GM12878 (cell line): ENCODE results near the gene TBX15. TPM values are rescaled to one million over a fixed set of nuclear protein-coding genes. Genes with fewer than 3 reads are reported as not detected.

ENCODE experiments used
- ATAC-seq: fragments of 200-7000 bp; cut with Tn5 transposase; 3 replicates; pipeline ENCODE4 v1.9.1; 2020; ENCODE audit warnings: mild to moderate bottlenecking, moderate library complexity
- BruUV-seq: library from RNA; stranded (reverse); fragments of 400-500 nt; replicated peaks from 2 replicates; lab custom pipeline; 2021; lab: Mats Ljungman, UMichigan
- CTCF ChIA-PET: fragments of 300-600 bp; sonication (Branson Sonifier 250); formaldehyde crosslinking; extraction: SDS; loops from one replicate; lab custom pipeline; 2021; ENCODE audit warnings: inconsistent platforms; lab: Yijun Ruan, JAX
- POLR2A ChIA-PET: fragments of 350-600 bp; formaldehyde crosslinking; extraction: SDS; loops from one replicate; lab custom pipeline; 2021; ENCODE audit warnings: inconsistent platforms; lab: Charles Lee
- RAD21 ChIA-PET: fragments of 300-600 bp; sonication (Branson Sonifier 250); formaldehyde crosslinking; loops from one replicate; lab custom pipeline; 2023; ENCODE audit warnings: antibody characterized with exemption; ENCODE audit not compliant: unreplicated experiment; lab: Charles Lee
- SMC1A ChIA-PET: fragments of 300-600 bp; sonication (Branson Sonifier 250); formaldehyde crosslinking; loops from one replicate; lab custom pipeline; 2023; ENCODE audit not compliant: unreplicated experiment, uncharacterized antibody; lab: Charles Lee
- DNase-seq: peaks from one replicate; pipeline ENCODE4 v3.0.0-alpha.2; 2011; ENCODE audit warnings: low read depth, low spot score
- FAIRE-seq: peaks from 3 replicates; lab custom pipeline; 2011; peaks lifted over from hg19 to GRCh38; lab: Jason Lieb, UNC
- H2AFZ ChIP-seq: 2 replicates; pipeline ENCODE4 v1.6.0; 2011; ENCODE audit warnings: low read depth, low read length, control low read depth; ENCODE audit not compliant: control insufficient read depth
- H3K27ac ChIP-seq: 2 replicates; pipeline ENCODE4 v1.5.1; 2011; ENCODE audit warnings: control low read depth; ENCODE audit not compliant: control insufficient read depth, insufficient read depth
- H3K27me3 ChIP-seq, 2 experiments: replicated peaks in 1 of 2; 2 replicates each; pipeline versions ENCODE4 v1.6.0 to v1.6.1; 2011; ENCODE audit warnings: low read length in 1 of 2; ENCODE audit not compliant: control insufficient read depth in 2 of 2, insufficient read depth in 2 of 2
- H3K36me3 ChIP-seq, 2 experiments: 2 replicates each; pipeline ENCODE4 v1.5.1; 2011; ENCODE audit warnings: low read length in 1 of 2; ENCODE audit not compliant: control insufficient read depth in 2 of 2, insufficient read depth in 2 of 2
- H3K4me1 ChIP-seq: 2 replicates; pipeline ENCODE4 v1.6.1; 2011; ENCODE audit warnings: mild to moderate bottlenecking, low read length, moderate library complexity, mixed read lengths; ENCODE audit not compliant: control insufficient read depth, insufficient read depth
- H3K4me2 ChIP-seq: 2 replicates; pipeline ENCODE4 v1.6.0; 2011; ENCODE audit warnings: control low read depth; ENCODE audit not compliant: control insufficient read depth, insufficient read depth
- H3K4me3 ChIP-seq: fragments of 200-600 bp; sonication (generic); 2 replicates; pipeline ENCODE4 v1.5.1; 2016
- H3K79me2 ChIP-seq: 2 replicates; pipeline ENCODE4 v1.6.0; 2011; ENCODE audit warnings: low read length; ENCODE audit not compliant: control insufficient read depth, insufficient read depth
- H3K9ac ChIP-seq: 2 replicates; pipeline ENCODE4 v1.8.0; 2011; ENCODE audit warnings: low read length, control low read depth, mixed read lengths; ENCODE audit not compliant: control insufficient read depth, insufficient read depth
- H3K9me3 ChIP-seq: replicated peaks from 3 replicates; pipeline ENCODE4 v1.5.1; 2011; ENCODE audit warnings: mild to moderate bottlenecking, low read length; ENCODE audit not compliant: control insufficient read depth, insufficient read depth
- H4K20me1 ChIP-seq: 2 replicates; pipeline ENCODE4 v1.6.0; 2011; ENCODE audit not compliant: control insufficient read depth, insufficient read depth
- BCL11A ChIP-seq: IDR thresholded peaks from 2 replicates; pipeline ENCODE4 v1.6.1; 2011; ENCODE audit warnings: low read depth, low read length
- EGR1 ChIP-seq, 2 experiments: IDR thresholded peaks; 1 replicate in 1 of 2; 2 replicates in 1 of 2; pipeline ENCODE4 v1.6.1; 2011 to 2012; ENCODE audit warnings: low read depth in 2 of 2, low read length in 2 of 2, borderline replicate concordance in 1 of 2, mild to moderate bottlenecking in 1 of 2, moderate library complexity in 1 of 2
- ESRRA ChIP-seq: IDR thresholded peaks from 2 replicates; pipeline ENCODE4 v1.6.1; 2012; ENCODE audit warnings: mild to moderate bottlenecking, low read length, improper control_type of control experiment
- HDAC6 ChIP-seq: fragments of 200-600 bp; sonication (generic); IDR thresholded peaks from one replicate; pipeline ENCODE4 v1.8.0; 2017; ENCODE audit warnings: antibody characterized with exemption; ENCODE audit not compliant: unreplicated experiment
- JUNB ChIP-seq: IDR thresholded peaks from 2 replicates; pipeline ENCODE4 v1.6.1; 2016; ENCODE audit warnings: antibody characterized with exemption, mild to moderate bottlenecking
- MTA2 ChIP-seq: fragments of 450-650 bp; IDR thresholded peaks from 2 replicates; pipeline ENCODE4 v1.6.1; 2016; ENCODE audit warnings: low read depth, mild to moderate bottlenecking, moderate library complexity
- POLR2AphosphoS5 ChIP-seq: IDR thresholded peaks from 2 replicates; pipeline ENCODE4 v1.6.1; 2011; ENCODE audit warnings: mild to moderate bottlenecking, low read length, inconsistent platforms
- RAD21 ChIP-seq: IDR thresholded peaks from 2 replicates; pipeline ENCODE4 v1.6.1; 2011; ENCODE audit warnings: mild to moderate bottlenecking, low read depth, low read length, moderate library complexity; ENCODE audit not compliant: insufficient read depth
- RFX5 ChIP-seq: IDR thresholded peaks from 2 replicates; pipeline ENCODE4 v1.6.1; 2011; ENCODE audit warnings: low read depth, low read length, improper control_type of control experiment
- SMC3 ChIP-seq: IDR thresholded peaks from 2 replicates; pipeline ENCODE4 v1.6.1; 2011; ENCODE audit warnings: low read length, improper control_type of control experiment, borderline replicate concordance
- SP1 ChIP-seq: IDR thresholded peaks from one replicate; pipeline ENCODE4 v1.6.1; 2011; ENCODE audit warnings: low read depth, low read length
- ZBED1 ChIP-seq: IDR thresholded peaks from 2 replicates; pipeline ENCODE4 v1.6.1; 2016; ENCODE audit warnings: borderline replicate concordance
- WGBS: methylation state at CpG from one replicate; pipeline ENCODE4 v1.1.6; 2016; ENCODE audit warnings: low lambda C conversion rate; ENCODE audit not compliant: insufficient replicate concordance, insufficient coverage; ENCODE audit errors: missing lambda C conversion rate; 5-methylcytosine and 5-hydroxymethylcytosine counted together
- in situ Hi-C: fragments of 300-500 bp; cut with MboI; formaldehyde crosslinking; loops from 9 replicates; pipeline ENCODE4 v1.14.3; 2018; ENCODE audit warnings: mixed read lengths
- intact Hi-C: fragments of 100-400 bp; cut with micrococcal nuclease; formaldehyde crosslinking; loops from one replicate; pipeline ENCODE4 v1.14.2; 2022; ENCODE audit not compliant: unreplicated experiment
- polyA plus RNA-seq, 11 experiments: library from polyadenylated mRNA; depleted of rRNA in 4 of 11; unstranded in 6 of 11; stranded (reverse) in 5 of 11; fragments of >200 nt; fragmentation: Nextera tagmentation in 4 of 11; fragmentation: Illumina TruSeq in 1 of 11; extraction: Ambion mirVana in 4 of 11; extraction: Trizol in 1 of 11; gene quantifications; 1 replicate in 1 of 11; 2 replicates in 10 of 11; pipeline versions ENCODE4 v1.2.1 to v1.2.3, GENCODE V29; 2011 to 2016; ENCODE audit warnings: inconsistent platforms in 2 of 11, missing spikeins in 2 of 11, low read depth in 1 of 11
- total RNA-seq, 4 experiments: library from RNA; depleted of rRNA in 3 of 4; stranded (reverse); fragments of >200 nt in 3 of 4; fragmentation: Illumina TruSeq in 1 of 4; extraction: Trizol in 1 of 4; gene quantifications; 2 replicates each; pipeline versions ENCODE4 v1.2.1 to v1.2.3, GENCODE V29; 2013 to 2021
- TF ChIP-seq, protein P1 (sequence below): fragments of 150-350 bp; IDR thresholded peaks from 2 replicates; pipeline ENCODE4 v1.6.1; 2016; ENCODE audit warnings: low read depth, low read length
- TF ChIP-seq, protein P2 (sequence below): IDR thresholded peaks from 2 replicates; pipeline ENCODE4 v1.6.1; 2011; ENCODE audit warnings: borderline replicate concordance, low read depth, mild to moderate bottlenecking, moderate library complexity, mixed read lengths, low read length; ENCODE audit not compliant: insufficient read depth; ENCODE audit errors: extremely low read length
- TF ChIP-seq, protein P3 (sequence below): IDR thresholded peaks from 2 replicates; pipeline ENCODE4 v1.6.1; 2011; ENCODE audit warnings: low read depth, low read length, improper control_type of control experiment, borderline replicate concordance
- TF ChIP-seq, protein P4 (sequence below): IDR thresholded peaks from 2 replicates; pipeline ENCODE4 v1.6.1; 2012; ENCODE audit warnings: mild to moderate bottlenecking, low read depth, low read length

TBX15 gene
- total and polyA plus RNA-seq, 10 of the 15 experiments (the other 5 are each of a cell fraction or from before 2014, with no cell fraction given): 0.64 to 9.4 (median 0.99) TPM

DNA sequence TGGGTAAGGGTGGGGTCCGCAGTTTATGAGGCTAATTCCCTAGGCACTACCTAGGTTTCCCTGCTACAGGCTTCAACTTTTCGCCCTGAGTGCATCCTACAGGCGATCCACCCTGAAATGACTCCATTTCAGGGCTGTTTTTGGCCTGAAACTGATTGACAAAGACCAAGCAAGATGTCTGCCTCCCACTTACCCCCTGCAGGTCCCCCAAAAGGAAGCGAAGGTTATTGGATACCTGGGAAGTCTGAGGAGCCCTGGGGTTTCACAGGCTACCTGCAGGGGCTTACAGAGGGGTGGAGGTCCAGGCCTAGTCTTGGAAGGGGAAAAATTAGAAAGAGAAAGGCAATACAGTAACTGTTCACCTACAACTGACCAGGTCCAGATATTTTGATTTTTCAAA lies 3.3 kb upstream of the TBX15 start:
- Histone ChIP-seq H3K27ac (no peak overlapping the region), H3K4me2 (no peak overlapping the region), H3K4me1 (no peaks in the 10 kb centered on the region), H2AFZ (no peak overlapping the region), H3K27me3 (peaks cover 22 to 29% of the 10 kb centered on the region in 2 experiments), H3K9ac (no peak overlapping the region), H3K4me3 (no peak overlapping the region), H3K36me3 (no peaks in the 10 kb centered on the region), H4K20me1 (no peaks in the 10 kb centered on the region), H3K79me2 (no peaks in the 10 kb centered on the region), H3K9me3 (no peaks in the 10 kb centered on the region; the same call in 1 of the 3 replicates)
- ChIA-PET SMC1A (no interaction called here), CTCF (no interaction called here), RAD21 (no interaction called here), POLR2A (no interaction called here)
- intact Hi-C loops (no loop called here), in situ Hi-C loops (no loop called here)
- no TSS peak for BruUV-seq
- DNase-seq (no peak), ATAC-seq (no peak), FAIRE-seq (no peak)
- WGBS: 0% methylated on average over 4 of the region's 4 CpGs
- TF ChIP-seq JUNB (no peak), ESRRA (no peak), MTA2 (no peak), SMC3 (no peak), RFX5 (no peak), HDAC6 (no peak), EGR1 (IDR thresholded peaks at IDR 0.05; ENCODE audit: borderline replicate concordance in 1 of 2, low read depth in 2 of 2, low read length in 2 of 2) (no peak), SP1 (no peak), BCL11A (no peak), RAD21 (no peak), POLR2AphosphoS5 (no peak), ZBED1 (no peak)
- TF ChIP-seq, protein P1, sequence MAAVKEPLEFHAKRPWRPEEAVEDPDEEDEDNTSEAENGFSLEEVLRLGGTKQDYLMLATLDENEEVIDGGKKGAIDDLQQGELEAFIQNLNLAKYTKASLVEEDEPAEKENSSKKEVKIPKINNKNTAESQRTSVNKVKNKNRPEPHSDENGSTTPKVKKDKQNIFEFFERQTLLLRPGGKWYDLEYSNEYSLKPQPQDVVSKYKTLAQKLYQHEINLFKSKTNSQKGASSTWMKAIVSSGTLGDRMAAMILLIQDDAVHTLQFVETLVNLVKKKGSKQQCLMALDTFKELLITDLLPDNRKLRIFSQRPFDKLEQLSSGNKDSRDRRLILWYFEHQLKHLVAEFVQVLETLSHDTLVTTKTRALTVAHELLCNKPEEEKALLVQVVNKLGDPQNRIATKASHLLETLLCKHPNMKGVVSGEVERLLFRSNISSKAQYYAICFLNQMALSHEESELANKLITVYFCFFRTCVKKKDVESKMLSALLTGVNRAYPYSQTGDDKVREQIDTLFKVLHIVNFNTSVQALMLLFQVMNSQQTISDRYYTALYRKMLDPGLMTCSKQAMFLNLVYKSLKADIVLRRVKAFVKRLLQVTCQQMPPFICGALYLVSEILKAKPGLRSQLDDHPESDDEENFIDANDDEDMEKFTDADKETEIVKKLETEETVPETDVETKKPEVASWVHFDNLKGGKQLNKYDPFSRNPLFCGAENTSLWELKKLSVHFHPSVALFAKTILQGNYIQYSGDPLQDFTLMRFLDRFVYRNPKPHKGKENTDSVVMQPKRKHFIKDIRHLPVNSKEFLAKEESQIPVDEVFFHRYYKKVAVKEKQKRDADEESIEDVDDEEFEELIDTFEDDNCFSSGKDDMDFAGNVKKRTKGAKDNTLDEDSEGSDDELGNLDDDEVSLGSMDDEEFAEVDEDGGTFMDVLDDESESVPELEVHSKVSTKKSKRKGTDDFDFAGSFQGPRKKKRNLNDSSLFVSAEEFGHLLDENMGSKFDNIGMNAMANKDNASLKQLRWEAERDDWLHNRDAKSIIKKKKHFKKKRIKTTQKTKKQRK: no peak
- TF ChIP-seq, protein P2, sequence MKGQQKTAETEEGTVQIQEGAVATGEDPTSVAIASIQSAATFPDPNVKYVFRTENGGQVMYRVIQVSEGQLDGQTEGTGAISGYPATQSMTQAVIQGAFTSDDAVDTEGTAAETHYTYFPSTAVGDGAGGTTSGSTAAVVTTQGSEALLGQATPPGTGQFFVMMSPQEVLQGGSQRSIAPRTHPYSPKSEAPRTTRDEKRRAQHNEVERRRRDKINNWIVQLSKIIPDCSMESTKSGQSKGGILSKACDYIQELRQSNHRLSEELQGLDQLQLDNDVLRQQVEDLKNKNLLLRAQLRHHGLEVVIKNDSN: no peak
- TF ChIP-seq, protein P3, sequence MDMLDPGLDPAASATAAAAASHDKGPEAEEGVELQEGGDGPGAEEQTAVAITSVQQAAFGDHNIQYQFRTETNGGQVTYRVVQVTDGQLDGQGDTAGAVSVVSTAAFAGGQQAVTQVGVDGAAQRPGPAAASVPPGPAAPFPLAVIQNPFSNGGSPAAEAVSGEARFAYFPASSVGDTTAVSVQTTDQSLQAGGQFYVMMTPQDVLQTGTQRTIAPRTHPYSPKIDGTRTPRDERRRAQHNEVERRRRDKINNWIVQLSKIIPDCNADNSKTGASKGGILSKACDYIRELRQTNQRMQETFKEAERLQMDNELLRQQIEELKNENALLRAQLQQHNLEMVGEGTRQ: no peak
- TF ChIP-seq, protein P4, sequence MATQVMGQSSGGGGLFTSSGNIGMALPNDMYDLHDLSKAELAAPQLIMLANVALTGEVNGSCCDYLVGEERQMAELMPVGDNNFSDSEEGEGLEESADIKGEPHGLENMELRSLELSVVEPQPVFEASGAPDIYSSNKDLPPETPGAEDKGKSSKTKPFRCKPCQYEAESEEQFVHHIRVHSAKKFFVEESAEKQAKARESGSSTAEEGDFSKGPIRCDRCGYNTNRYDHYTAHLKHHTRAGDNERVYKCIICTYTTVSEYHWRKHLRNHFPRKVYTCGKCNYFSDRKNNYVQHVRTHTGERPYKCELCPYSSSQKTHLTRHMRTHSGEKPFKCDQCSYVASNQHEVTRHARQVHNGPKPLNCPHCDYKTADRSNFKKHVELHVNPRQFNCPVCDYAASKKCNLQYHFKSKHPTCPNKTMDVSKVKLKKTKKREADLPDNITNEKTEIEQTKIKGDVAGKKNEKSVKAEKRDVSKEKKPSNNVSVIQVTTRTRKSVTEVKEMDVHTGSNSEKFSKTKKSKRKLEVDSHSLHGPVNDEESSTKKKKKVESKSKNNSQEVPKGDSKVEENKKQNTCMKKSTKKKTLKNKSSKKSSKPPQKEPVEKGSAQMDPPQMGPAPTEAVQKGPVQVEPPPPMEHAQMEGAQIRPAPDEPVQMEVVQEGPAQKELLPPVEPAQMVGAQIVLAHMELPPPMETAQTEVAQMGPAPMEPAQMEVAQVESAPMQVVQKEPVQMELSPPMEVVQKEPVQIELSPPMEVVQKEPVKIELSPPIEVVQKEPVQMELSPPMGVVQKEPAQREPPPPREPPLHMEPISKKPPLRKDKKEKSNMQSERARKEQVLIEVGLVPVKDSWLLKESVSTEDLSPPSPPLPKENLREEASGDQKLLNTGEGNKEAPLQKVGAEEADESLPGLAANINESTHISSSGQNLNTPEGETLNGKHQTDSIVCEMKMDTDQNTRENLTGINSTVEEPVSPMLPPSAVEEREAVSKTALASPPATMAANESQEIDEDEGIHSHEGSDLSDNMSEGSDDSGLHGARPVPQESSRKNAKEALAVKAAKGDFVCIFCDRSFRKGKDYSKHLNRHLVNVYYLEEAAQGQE: no peak
